GM10847 (cell line): ENCODE measurements around the gene PALLD.

ENCODE experiments used
- POLR2A ChIP-seq: IDR thresholded peaks from 2 replicates; pipeline ENCODE4 v1.6.1; 2011; ENCODE audit not compliant: insufficient read length; ENCODE audit errors: extremely low read depth

PALLD gene

DNA sequence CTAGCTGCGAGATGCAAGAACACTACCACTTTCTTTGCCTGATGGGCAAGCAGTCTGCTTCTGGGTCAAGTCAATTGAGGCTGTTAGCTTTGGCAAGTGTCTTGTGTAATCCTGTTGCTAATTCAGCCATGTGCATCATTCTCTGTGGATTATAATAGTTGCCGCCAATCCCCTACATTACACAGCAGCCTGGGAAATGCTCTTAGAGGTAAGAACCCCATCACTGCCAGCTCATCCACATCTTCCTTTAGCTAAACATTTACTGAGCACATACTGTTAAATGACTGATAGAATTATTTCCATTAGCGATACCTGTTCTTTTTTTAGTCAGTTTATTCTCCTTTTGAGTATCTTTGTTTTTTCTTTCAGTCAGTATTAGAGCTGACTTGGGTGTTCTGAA lies 397.0 kb downstream of the PALLD start:
- TF ChIP-seq POLR2A: no peak

- no peak for TF ChIP-seq POLR2A
Observed at GRCh38 chr4:168900080-168900479, 403.2 kb downstream of the PALLD start.

DNA sequence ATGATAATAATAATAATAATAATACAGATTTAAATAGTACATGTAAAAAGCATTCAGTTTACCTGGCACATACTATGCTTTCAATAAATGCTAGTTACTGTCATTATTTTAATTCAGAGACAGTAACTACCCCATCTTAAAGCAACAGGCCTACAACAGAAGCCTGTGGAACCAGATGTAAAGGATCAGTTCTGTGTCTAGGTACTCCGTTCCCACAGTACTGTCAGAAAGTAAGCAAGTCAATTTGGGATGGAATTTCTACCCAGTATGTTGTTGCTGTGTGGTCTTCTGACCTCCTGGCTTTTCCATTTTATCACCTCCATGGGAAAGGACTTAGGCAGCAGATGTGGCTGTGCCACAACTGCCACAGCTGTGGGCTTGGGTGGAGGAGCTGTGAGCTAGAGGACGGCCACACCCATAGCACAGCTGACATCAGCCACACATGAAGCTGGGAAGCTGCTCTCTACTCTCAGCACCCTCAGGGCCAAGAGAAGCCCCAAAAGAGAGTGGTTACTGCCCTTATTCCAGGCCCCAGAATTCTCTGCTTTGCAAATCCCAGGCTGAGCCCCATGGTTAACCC lies 410.4 kb downstream of the PALLD start:
- TF ChIP-seq POLR2A: no peak

DNA sequence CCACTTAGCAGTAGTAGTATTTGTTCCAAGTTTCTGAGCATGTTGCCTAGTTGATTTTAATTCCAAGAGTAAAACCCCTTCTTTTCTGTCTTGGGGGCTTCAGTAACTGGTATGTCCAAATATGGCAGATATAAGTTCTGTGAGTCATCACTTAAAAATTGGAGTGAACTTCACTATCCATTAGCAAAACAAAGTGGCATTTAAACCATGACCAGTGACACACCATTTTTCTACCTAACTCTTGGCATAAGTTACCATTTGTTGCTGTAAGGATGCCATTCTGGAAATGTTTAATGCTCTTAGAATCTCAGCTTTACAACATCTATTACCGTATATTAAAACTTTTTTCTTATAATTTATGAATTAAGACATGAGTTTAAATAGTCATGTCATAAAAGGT lies 411.2 kb downstream of the PALLD start:
- TF ChIP-seq POLR2A: no peak

GRCh38 chr4:168908851-168909273 lies 412.0 kb downstream of the PALLD start:
- no peak for TF ChIP-seq POLR2A

- TF ChIP-seq POLR2A: no peak
Observed at GRCh38 chr4:168914095-168914494, 417.2 kb downstream of the PALLD start.

DNA sequence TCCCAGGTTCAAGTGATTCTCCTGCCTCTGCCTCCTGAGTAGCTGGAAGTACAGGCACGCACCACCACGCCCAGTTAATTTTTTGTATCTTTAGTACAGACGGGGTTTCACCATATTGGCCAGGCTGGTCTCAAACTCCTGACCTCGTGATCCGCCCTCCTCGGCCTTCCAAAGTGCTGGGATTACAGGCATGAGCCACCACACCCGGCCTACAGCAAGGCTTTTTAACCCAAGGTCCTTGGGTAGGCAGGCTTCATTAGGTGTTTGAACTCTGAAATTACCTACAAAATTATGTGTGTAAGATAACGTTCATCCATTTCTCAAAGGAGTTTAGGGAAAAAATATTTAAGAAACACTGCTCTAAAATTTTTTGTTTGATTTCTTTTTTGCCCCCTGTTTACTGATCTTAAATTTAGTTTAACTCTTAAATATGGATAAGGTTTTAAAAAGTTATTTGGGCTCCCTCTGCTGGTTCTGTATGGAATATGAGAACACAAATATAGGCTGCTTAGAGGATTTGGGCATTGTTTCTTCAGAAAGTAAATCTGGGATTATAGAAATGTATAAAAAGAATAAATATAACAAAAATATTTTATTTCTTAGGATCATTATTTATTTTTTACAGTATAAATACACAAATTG lies 420.4 kb downstream of the PALLD start:
- no peak for TF ChIP-seq POLR2A

- TF ChIP-seq POLR2A: no peak
Observed at GRCh38 chr4:168919706-168920324, 423.0 kb downstream of the PALLD start.

DNA sequence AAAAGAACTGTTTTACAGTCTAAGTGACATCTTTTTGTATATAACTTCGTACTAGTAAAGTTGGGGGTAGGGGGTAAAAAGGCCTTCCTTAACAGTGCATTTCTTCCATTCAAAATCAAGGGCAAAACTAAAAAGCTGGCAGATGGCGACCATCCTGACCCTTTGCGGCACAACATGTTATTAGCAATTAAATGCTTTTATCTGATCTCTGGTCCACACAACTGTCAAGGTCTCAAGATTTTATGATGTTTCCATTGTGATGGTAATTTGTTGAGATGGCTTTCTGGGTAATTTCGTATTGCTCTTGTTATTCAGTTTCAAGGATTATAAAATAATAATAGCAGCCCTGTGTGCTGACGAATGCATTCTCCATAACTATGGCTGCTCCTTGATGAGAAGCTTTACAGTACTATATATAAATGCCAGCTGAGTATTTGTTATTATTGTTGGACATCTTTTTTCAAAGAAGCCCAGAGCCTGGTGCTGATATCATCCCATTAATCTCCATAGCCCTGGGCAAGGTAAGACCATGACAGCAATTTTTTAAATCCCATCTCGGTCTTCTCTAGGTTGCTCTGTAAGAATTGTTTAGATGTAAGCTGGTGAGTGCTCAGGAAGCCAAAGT lies 423.7 kb downstream of the PALLD start:
- TF ChIP-seq POLR2A: no peak

- TF ChIP-seq POLR2A: no peak
Observed at GRCh38 chr4:168923526-168924194, 426.8 kb downstream of the PALLD start.

GRCh38 chr4:168924667-168925066 lies 427.8 kb downstream of the PALLD start:
- no peak for TF ChIP-seq POLR2A

DNA sequence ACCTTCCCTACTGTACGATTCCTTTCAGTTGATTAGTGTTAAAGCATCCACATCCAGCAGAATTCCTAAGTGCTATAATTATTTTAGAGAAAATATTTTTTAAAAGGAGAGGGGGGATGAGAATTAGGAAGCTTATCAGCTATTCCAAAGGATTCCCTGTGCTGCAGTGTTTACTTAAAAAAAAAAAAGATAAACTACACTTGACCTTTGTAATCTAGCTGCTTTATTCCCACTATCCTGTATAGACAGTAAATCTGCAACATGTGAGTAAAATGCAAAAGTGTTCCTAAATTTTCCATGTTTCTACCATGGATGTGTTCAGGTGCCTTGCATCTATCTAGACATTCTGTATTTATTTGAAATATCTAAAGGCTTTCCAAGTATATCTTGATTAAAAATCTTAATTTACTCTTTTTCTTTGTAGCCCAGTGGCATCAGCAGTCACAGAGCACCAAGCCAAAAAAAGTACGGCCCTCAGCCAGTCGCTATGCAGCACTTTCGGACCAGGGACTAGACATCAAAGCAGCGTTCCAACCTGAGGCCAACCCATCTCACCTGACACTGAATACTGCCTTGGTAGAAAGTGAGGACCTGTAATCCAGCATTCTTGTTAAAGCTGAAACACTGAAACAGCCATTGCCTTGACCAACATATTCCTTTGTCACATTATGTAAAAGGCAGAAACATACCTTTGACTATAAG lies 429.1 kb downstream of the PALLD start:
- TF ChIP-seq POLR2A: no peak

- TF ChIP-seq POLR2A: no peak
Observed at GRCh38 chr4:168928346-168928745, 431.5 kb downstream of the PALLD start.

DNA sequence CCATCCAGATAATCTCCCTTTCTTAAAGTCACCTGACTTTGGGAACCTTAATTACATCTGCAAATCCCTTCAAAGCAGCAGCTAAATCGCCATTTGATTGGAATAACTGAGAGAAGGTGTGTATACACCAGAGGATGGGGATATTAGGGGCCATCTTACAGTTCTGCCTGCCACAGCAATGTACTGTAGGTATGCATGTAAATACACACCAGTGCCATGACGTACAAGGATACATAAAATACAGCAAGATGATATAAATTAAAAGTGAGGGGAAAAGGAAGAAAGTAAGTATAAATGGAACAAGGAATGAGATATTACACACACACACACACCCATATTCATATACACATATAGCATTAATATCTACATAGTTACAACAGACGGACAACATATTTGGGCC lies 432.0 kb downstream of the PALLD start:
- no peak for TF ChIP-seq POLR2A
